GM19324 (cell line): ENCODE results near the gene ADRB1.

Experiments used
- ATAC-seq: cut with Tn5 transposase; IDR thresholded peaks from one replicate; pipeline ENCODE4 v1.9.1; 2021; ENCODE audit warnings: mild to moderate bottlenecking, moderate library complexity; ENCODE audit not compliant: unreplicated experiment, low FRiP score

The ADRB1 gene

GRCh38 chr10:114051714-114052113 is 8.0 kb downstream of the ADRB1 start:
- ATAC-seq = no peak

GRCh38 chr10:114052255-114052654 is 8.6 kb downstream of the ADRB1 start:
- no peak for ATAC-seq

GRCh38 chr10:114053946-114054345 is 10.3 kb downstream of the ADRB1 start:
- ATAC-seq = no peak

GRCh38 chr10:114057855-114058254 is 14.2 kb downstream of the ADRB1 start:
- ATAC-seq = no peak

GRCh38 chr10:114058297-114058696 is 14.6 kb downstream of the ADRB1 start:
- no peak for ATAC-seq

GRCh38 chr10:114059561-114059960 is 15.9 kb downstream of the ADRB1 start:
- ATAC-seq = no peak

- ATAC-seq = no peak
These were observed 16.8 kb downstream of the ADRB1 start for GRCh38 chr10:114060456-114060855.

- ATAC-seq = no peak
These were observed 17.5 kb downstream of the ADRB1 start for GRCh38 chr10:114061148-114061547.

- ATAC-seq = no peak
These were observed 18.1 kb downstream of the ADRB1 start for GRCh38 chr10:114061789-114062188.

- ATAC-seq = no peak
These were observed 20.7 kb downstream of the ADRB1 start for GRCh38 chr10:114064151-114065048.

GRCh38 chr10:114065049-114065435 is 21.4 kb downstream of the ADRB1 start:
- ATAC-seq = no peak

GRCh38 chr10:114068054-114068707 is 24.5 kb downstream of the ADRB1 start:
- ATAC-seq = no peak

- ATAC-seq = no peak
These were observed 27.0 kb downstream of the ADRB1 start for GRCh38 chr10:114070710-114071109.

- no peak for ATAC-seq
These were observed 27.5 kb downstream of the ADRB1 start for GRCh38 chr10:114071178-114071577.

- no peak for ATAC-seq
These were observed 29.9 kb downstream of the ADRB1 start for GRCh38 chr10:114073395-114074186.

GRCh38 chr10:114075093-114075492 is 31.4 kb downstream of the ADRB1 start:
- ATAC-seq = no peak

GRCh38 chr10:114077347-114077746 is 33.7 kb downstream of the ADRB1 start:
- no peak for ATAC-seq

GRCh38 chr10:114077815-114078219 is 34.2 kb downstream of the ADRB1 start:
- no peak for ATAC-seq

GRCh38 chr10:114078346-114078745 is 34.7 kb downstream of the ADRB1 start:
- no peak for ATAC-seq

- ATAC-seq = no peak
These were observed 35.8 kb downstream of the ADRB1 start for GRCh38 chr10:114079421-114079820.
